HG02884 (cell line): ENCODE results near the gene PTH2.

Experiments used
- ATAC-seq: cut with Tn5 transposase; IDR thresholded peaks from one replicate; pipeline ENCODE4 v1.9.1; 2021; ENCODE audit warnings: mild to moderate bottlenecking, moderate library complexity; ENCODE audit not compliant: unreplicated experiment

PTH2 gene

DNA sequence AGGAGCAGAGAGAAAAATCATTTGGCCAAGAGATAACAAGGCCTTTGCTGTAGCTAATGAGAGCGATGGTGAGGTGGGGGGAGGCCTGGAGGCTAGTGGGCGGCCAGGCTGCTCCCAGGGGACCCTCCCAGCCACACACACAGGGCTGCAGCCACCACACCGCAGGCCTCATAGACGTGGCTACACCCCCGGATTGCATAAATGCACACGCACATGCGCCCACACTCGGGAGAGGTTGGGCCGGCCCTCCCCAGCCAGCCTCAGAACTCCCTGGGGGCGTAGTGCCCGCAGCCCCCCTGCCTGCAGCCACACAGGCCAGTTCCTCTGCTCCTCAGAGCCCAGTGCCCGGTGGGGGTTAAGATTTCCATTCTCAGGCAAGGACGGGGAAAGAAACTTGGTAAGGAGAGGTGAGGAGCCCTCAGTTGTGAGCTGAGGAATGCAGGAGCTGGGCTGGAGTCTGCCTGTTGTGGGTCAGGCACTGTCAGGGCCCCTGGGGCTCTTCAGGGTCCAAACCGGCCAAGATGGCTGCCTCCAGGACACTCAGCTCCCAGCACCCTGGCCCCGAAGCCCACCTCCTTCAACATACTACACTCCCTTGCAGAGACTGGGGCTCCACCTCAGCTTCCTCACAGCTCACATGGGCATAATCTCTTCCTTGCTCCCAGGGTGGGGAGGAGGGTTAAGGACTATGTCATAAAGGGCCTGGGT, 8.0 kb downstream of the PTH2 start:
- ATAC-seq, result no peak

DNA sequence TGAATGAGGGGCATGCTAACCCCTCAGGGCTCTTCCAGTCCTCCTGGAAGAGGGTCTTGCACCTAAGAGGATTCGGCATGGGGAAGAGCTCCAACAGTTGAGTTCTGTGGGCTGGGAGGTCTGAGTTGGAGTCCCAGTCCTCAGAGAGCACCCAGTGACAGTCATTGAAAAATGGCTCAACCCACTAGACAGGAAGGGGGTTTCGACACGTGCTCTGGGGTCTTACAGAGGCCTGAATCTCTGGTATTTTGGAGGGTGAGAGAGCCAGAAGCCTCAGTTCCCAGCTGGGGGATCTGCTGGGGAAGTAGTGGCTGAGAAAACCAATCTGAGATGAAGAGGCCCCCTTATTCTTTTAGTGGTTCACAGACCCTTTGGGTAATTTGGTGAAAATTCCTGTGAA, 9.0 kb downstream of the PTH2 start:
- no peak for ATAC-seq

DNA sequence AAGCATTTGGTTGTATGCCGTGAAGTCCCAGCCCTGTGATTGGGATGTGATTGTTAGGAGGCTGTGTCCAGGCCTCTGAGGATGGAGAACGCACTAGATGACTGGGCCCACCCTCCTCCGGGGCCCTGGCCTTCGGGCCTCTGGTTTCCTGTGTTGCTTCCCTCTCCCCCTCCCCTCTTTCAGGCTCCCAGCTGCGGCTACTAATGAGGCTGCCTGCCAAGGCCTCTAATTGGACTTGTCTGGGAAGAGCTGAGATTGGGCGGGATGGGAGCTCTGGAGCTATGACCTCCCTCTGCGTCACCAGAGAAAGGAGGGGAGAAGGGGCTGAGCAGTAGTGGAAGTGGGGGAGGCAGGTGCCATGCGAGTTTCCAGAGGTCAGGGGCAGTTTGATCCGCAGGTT, 9.9 kb downstream of the PTH2 start:
- ATAC-seq, result no peak

DNA sequence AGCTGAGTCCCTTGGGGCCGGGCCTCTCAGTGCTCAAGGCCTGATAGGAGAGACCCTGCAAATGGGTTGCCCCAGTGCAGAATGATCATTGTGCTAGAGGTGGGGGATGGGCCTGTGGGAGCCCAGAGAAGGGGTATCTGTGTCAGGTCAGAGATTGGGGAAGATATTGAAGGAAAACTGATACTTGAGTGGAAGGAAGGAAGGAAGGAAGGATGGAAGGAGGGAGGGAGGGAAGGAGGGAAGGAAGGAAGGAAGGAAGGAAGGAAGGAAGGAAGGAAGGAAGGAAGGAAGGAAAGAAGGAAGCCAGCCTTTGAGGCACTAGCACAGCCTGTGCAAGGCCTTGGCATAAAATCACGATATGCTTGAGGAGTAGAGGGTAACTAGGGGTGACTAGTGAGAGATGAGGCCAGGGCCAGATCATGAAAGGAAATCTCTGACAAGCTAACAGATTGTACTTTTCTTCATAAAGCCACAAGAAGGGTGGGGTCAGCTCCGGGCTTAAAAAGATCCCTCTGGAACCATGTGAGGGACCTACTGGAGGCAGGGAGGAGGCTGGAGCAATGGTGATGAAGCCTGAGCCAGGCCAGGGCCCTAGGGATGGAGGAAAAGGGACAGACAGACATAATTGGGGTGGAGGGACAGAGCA, 11.4 kb downstream of the PTH2 start:
- no peak for ATAC-seq

DNA sequence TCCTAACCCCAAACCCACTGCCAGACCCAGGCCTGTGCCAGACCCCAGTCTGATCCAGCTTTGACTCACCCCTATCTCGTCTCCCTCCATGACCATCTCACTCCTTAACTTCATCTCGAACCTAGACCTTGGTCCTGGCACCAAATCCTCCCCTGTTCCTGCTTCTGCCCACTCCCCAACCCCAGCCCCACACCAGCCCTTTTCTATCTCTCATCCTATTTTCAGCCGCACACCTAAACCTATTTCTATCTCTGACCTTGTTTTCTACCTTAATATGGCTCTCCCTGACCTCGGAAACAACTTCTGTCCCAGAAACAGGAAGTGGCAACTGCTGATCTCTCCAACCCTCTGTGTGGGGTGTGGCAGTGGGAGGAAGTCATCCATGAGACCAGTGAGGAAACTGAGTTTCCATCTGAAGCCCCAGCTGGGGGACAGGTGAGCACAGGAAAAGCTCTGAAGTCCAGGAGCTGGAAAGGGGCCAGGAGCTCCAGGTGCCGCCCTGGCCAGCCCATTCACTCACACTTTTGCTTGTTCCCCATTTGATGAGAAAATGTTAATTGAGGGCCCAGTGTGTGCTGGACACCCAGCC, 13.7 kb downstream of the PTH2 start:
- no peak for ATAC-seq

DNA sequence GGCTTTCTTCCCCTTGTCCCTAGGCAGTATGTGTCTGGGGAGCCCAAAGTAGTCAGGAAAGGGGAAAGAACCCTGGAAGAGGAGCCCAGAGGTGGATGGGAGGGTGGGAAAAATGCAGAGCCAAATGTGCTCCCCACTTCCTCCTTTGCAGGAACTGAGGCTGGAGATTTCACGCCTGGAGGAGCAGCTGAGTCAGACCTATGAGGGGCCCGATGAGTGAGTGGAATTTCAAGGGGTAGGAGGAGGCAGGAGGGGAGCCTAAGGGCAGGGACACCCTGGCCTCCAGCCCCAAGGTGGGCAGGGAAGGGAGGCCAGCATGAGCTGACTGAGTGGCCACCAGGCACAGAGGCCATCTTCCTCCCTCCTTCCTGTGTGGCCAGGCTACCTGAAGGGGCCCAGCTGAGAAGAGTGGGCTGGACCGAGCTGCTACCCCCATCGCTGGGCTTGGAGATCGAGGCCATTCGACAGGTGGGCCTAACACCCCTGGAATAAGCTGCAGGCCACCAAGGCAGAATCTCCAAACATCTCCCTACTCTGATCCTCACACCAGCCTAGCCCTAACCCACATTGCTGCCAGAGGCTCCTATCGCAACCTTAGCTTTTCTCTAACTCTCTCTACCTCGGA, 14.3 kb downstream of the PTH2 start:
- no peak for ATAC-seq

DNA sequence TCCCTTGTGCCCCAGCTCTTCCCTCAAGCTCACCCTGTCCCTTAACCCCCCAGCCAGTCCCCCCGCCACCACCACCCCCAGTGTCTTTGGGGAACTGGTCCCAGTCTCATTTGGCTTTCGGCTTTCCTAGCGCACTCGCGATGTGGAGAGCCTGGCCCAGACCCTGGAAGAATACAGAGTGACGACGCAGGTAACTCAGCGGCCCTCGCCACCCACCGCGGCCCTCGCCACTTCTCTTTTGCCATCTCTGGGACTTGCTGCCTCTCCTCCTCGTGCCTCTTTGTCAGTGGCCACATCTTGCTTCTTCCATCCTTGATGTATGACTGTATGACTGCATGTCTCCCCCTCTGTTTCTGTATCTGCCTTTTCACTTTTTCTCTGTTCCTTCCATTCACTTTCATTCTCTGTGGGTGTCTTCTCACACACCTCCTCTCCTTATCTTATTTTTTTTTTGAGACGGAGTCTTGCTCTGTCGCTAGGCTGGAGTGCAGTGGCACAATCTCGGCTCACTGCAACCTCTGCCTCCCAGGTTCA, 15.7 kb downstream of the PTH2 start:
- ATAC-seq, result no peak

DNA sequence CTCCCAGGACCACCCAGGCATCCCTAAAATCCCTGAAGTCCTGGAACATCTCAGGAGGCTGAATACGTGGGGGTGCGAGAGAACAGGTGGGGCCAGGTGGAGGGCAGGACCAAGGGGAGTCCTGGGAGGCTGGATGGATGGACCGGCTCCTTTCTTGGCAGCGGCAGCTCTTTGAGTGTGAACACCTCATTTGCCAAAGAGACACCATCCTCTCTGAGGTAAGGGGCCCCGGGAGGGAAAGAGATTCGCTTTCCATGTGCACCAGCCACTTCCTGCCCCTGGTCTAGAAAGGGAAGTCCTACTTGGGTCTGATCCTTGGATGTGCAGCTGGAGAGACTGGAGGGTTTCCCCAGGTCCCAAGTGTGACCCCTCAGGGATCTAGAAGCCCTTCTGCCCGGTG, 16.2 kb downstream of the PTH2 start:
- ATAC-seq, result no peak

DNA sequence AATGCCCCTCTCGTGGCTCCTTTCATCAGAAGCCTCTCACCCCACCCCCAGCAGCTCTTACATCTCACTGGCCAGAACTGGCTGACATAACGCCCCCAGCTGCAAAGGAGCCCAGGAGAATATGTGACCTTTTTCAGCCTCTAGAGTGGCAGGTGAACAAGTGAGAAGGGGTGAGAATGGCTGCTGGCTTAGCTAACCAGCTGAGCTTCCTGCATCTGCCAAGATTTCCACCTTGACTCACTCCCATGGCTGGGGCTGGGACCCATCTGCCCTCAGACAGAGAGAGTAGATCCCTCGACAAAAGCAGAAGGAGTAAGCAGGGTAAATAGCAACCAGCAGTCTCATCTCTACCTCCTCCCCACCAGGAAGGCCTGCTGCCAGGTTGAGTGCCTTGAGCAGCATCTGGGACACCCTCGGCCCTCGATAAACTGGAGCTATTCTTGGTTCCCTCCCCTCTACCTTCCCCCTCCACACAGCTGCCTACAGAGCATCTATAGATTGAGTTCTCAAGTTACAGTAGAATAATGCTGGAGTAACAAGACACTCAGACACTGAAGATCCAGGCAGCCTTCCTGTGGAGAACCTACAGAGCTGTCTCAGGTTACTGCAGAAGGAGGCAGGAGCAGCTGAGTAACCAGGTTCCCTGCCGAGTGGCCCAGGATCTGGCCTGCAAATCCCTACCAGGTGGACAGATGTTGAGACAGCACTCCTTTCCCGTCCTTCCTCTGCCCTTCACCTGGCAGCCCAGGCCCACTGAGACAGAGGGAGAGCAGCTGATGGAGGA, 19.6 kb downstream of the PTH2 start:
- no peak for ATAC-seq

DNA sequence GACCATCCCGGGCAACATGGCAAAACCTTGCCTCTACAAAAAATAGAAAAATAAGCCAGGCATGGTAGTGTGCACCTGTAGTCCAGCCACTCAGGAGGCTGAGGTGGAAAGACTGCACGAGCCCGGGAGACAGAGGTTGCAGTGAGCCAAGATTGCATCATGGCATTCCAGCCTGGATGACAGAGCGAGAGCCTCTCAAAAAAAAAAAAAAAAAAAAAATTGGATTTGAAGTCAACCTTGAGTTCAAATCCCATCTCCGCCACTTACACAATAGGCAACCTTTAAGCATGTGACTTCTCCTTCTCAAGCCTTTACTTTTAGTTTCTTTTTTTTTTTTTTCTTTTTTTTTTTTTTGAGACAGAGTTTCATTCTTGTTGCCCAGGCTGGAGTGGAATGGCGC, 23.2 kb downstream of the PTH2 start:
- ATAC-seq, result no peak

DNA sequence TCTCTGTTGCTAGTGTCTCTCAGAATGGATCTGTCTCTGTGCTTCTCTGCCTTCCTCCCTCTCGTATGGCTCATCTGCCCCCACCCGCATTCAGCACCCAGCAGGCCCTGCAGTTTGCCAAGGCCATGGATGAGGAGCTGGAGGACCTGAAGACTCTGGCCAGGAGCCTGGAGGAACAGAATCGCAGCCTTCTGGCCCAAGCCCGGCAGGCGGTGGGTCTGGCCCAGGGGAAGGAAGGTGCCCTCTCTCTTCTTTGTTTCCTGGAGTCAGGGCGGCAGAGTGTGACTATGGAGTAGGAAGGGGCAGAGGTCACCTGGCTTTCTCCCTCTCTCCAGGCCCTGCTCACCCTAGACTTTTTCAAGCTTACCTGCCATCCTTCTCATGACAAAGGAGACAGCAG, 24.3 kb downstream of the PTH2 start:
- ATAC-seq, result no peak

DNA sequence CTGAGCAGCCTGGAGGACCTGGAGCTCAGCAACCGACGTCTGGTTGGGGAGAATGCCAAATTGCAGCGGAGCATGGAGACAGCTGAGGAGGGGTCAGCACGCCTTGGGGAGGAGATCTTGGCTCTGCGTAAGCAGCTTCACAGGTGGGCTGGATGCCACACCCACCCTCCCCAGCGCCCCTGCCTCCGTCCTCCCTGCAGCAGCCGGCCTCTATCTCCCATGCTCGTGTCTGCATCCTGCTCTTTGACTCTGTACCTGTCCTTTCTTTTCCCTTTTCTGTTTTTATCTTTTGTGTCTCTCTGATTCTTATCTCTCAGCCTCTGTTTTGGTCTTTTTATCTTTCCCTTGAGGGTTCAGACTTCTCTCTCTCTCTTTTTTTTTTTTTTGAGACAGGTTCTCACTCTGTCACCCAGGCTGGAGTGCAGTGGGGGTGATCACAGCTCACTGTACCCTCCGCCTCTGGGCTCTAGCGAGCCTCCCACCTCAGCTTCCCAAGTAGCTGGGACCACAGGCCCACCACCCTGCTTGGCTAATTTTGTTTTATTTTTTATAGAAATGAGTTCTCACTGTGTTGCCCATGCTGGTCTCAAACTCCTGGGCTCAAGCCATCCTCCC, 25.1 kb downstream of the PTH2 start:
- ATAC-seq, result no peak

DNA sequence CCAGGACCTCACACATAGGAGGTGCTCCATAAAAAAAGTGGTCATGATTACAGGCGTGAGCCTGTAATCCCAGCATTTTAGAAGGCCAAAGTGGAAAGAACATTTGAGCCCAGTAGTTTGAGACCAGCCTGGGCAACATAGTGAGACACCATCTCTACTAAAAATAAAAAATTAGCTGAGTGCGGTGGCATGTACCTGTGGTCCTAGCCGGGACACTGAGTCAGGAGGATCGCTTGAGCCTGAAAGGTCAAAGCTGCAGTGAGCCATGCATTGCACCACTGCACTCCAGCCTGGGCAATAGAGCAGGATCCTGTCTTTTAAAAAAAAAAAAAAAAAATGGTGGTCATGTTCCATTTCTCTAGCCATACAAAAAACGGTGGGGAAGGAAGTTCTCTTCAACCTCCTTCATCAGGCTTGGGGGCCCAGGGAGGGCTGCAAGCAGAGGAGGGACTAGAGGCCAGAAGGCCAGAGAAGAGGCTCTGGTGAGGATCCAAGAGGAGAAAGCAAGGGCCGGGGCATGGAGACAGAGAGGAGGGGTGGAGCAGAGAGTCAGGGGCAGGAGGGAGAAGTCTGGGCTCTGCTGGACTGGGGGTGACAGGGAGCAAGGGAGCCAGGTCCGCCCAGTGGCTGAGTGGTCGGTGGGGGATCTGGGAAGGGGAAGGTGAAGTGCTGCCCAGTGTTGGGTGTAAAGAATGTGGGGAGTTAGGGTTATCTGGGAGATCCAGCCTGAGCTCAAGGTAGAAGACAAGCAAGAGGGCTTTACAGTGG, 26.3 kb downstream of the PTH2 start:
- ATAC-seq, result no peak

DNA sequence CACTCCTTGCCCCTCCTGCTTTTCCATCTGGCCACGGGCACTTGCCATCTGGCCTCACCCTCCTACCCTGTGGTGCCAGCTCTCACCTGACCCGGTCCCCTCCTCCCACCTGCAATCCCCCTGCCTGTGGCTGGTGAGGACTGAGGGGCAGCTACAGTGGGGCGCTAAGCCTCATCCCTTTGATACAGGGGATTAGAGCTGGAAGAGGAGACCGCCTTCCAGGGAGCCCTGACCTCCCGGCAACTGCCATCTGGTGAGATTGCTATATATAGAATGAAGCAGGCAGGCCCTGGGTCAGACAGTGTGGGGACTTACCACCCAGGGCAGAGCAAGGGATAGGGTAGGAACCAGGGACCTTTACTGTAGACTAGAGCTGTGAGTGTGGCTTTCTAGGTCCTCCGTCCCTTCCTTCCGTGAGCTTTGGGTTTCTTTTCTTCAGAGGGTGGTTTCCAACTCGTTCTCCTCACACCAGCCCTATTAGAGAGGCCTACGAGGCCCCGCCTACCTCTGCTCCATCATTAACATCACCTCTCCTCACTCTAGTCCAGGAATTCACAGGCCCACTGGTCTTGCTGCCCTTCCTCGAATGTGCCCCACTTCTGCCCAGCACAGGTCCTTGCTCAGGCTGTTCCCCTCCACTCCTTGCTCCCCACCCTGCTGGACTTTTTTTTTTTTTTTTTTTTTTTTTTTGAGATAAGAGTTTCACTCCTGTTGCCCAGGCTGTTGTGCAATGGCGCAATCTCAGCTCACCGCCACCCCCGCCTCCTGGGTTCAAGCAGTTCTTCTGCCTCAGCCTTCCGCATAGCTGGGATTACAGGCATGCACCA, 27.4 kb downstream of the PTH2 start:
- no peak for ATAC-seq

DNA sequence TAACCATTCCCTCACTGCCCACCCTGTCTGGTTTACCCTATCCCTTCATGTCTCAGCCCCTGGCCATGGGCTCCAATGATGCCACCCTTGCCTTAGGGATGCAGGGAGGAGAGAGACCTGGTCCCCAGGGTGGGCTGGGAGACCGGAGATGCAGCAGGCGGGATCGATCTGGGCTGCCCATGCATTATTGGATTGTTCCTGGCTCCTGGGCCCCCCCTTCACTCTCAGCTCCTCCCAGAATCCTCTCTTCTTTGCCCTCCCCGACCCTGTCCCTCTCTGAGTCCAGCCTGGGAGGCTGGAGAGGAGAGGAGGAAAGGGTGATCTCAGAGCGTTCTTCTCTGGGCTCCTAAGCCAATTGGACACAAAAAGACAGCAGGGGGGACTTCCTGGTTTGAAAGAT, 29.4 kb downstream of the PTH2 start:
- ATAC-seq, result no peak

DNA sequence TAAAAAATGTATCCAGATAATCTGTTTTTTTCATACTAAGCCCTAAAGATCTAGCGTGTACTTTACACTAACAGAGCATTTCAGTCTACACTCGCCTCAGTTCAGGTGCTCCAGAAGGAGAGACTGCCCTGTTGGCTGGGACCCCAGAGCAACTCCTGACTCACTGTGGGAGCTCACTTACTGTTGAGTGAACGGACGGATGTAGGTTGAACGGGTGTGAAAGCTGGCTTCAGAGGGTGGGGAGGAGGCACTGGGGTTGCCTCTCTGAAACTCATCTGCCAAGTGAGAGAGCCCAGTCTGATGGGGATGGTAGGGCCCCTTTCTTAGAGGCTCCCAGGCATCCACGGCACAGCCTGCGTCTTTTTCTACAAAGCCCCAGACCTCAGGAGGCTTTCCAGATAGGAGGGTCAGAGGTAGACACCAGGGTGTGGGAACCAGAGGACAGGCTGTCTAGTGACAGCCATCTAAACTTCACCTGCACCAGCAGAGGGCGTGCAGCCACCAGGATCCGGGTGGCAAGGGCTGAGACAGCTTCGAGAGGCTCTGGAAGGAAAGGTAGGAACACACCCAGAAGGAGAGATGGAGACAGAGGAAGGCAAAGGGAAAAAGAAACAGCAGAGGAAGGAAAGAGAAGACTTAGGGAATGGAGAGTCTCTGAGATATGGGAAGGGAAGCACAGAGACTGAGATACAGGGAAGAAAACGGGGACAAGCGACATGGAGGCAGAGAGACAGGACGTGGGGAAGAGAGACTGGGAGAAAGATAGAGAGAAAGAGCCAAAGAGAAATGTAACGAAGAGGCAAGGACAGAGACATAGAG, 31.5 kb downstream of the PTH2 start:
- no peak for ATAC-seq

DNA sequence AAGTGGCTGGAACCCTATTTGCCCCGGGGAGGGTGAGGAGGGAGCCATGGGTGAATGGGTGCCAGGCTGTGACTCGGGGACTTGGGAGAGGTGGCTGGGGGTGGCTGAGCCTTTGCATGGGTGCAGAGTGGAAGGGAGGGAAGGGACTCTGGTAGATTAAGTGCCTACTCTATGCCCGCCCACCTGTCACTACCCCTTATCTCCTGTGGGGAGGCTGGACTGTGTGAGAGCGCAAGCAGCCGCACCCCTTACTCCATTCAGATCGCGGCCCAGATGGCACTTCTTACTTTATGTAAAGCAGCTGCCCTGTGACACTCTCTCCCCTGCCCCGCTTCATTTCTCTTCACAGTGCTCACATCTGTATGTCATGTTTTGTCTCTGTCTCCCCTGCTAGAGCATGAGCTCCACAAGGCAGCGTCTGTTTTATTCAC, 32.3 kb downstream of the PTH2 start:
- ATAC-seq, result no peak
